Activated naive CD8-positive, alpha-beta T cell treated with anti-CD3 and anti-CD28 coated beads, Interleukin-2, amount 50 U/mL, for 16 hours (primary cell): Measurements from ENCODE around the gene ITGAL.

Source experiments
- DNase-seq: peaks from one replicate; pipeline ENCODE4 v3.0.0-alpha.2; 2020; ENCODE audit warnings: low read depth, low spot score

ITGAL gene

DNA sequence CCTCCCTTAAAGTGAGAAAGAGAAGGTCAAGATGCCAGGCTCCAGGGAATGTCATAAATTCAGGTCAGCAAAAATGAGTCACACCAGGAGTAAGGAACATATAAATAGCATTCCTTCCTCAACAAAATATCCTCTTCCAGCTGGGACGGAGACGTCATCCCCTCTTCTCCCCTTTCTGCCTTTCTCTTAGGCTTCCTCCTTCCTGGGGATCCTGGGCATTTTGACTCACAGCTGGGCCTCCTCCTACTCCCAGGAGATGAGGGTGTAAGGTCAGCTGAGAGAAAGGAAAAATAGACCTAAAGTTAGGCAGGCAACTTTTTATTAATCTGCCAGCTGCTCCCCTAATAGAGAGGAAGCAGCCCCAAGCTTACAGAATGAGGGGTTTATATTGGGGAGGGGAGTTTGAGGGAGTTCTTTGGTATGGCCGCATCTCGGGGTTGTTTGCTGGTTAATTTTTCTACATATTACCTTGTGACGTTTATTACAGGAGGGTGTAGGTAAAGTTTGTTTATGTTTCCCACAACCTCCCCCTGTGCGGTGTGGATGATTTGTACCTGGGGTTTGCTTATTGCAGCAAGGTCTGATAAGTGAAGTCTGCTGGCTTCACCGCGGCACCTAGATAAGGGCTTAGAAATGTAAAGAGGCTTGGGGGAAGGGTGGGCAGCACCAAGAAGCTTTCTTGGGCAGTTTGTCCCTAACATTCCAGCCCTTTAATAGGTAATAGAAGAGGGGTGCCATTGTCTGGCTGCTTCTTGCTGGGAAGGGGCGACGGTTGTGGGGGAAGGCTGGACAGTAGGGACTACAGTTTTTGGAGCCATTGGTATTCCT is 69.2 kb downstream of the ITGAL start:
- DNase-seq, result no peak

DNA sequence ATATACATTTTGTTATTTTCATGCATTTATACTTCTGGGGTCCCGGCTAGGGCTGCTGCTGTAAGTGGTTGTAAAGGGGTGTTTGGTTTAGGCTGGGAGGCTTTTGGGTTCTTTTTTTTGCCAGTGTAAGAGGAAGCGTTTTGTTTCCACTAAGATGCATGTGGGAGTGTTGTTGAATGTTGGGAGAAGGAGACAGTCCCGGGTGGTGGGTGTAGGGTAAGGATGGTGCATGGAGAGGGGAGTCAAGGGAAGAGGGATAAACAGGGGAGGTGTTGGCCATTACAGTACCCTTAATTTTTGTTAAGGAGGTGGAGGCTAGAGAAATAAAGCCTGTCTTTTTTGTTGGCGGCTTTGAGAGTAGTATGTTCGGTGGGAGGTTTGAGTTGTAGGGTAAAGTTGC is 70.5 kb downstream of the ITGAL start:
- DNase-seq, result no peak

DNA sequence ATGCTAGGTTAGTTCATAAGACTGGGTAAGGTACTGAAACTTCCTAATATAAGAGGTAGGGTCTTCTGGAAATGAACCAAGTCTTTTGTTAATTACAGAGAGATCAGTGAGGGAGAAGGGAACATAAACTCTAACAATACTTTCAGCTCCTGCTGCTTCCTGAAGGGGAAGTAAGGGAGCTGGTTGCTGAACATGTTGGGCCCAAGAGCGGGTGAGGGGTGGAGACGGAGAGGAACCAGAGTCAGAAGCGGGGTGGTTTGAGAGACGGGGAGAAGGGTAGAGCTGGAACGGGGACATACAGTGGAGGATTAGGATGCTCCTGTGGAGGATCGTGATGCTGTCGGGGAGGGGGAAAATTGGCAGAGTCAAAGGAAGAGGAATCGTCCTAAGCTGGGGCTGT is 73.6 kb downstream of the ITGAL start:
- no peak for DNase-seq

DNA sequence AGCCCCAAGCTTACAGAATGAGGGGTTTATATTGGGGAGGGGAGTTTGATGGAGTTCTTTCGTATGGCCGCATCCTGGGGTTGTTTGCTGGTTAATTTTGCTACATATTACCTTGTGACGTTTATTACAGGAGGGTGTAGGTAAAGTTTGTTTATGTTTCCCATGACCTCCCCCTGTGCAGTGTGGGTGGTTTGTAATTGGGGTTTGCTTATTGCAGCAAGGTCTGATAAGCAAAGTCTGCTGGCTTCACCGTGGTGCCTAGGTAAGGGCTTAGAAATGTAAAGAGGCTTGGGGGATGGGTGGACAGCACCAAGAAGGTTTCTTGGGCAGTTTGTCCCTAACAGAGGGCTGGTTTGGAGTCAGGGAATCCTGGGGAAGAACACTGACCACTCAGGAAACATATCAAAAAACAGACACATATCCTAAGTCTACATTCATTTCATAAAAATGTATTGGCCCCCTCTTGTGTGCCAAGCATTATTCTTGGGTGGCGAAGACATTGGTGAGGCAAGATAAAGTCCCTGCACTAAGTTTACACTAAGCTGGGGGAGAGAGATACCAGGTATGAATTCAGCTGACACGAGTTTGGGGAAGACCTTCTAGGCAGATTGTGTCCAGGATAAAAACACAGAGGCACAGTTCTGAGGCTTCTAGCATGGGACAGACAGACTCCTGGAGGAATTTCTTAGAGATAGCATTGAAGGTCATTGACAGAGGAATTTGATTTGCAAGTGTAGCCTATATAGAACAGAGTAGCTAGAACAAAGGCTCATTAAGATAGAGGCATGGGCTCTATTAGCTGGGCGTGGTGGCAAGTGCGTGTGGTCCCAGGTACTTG is 76.1 kb downstream of the ITGAL start:
- DNase-seq, result no peak

DNA sequence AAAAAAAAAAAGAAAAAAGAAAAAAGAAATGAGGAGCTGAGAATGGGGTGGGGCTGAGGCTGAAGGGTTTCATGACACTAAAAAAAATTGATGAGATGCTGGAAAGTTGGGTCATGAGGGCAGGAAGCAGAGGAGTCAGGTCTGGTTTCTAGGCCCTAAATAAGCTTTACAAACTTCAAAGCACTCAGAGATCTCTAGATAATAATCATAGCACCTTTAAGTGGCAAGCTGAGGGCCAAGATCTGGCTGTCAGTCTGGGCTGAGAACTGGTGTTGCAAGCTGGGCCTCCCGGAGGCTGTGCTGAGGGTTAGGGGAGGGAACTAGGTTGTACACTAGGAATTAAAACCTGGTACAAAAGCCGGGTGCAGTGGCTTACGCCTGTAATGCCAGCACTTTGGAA is 79.2 kb downstream of the ITGAL start:
- no peak for DNase-seq

DNA sequence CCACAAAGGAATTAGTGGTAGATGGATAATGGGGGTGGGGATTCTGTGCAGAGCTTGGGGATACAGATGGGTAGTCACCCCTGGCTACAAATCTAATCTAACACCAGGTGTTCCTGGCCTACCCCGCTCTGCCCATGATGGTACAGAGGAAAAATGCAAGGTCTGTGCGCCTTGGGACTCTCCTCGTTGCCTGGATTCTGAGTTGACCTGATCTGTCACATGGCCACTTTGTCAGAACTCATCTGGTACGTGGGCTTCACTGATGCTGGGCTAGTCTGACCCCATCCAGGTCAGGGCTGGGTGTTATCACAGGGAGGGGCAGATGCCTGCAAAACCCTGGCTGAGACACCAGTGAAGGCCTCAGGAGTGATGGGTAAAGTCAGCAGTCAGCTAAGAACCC is 80.4 kb downstream of the ITGAL start:
- no peak for DNase-seq

DNA sequence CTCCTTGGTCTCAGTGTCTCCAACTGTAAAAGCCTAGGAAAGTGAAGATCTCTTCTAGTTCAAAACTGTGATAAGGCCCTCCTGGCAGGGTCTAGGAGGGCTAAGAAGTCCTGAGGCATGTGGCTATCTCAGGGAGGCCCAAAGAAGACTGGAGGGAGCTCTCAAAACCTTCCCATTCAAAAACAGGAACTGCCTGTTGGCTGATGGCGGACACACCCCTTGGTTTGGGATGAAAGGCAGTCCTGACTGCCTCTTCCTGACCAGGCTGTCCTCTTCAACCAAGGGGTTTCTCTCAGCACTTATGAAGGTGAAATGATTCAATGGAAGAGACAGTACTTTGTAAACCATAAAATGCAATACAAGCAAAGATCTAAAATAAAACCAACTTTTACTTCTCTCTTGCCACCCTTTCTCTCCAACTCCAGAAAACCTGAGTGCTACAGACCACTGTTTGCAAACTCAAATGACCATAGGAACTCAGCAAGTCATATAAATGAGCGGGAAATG is 80.9 kb downstream of the ITGAL start:
- DNase-seq, result no peak

DNA sequence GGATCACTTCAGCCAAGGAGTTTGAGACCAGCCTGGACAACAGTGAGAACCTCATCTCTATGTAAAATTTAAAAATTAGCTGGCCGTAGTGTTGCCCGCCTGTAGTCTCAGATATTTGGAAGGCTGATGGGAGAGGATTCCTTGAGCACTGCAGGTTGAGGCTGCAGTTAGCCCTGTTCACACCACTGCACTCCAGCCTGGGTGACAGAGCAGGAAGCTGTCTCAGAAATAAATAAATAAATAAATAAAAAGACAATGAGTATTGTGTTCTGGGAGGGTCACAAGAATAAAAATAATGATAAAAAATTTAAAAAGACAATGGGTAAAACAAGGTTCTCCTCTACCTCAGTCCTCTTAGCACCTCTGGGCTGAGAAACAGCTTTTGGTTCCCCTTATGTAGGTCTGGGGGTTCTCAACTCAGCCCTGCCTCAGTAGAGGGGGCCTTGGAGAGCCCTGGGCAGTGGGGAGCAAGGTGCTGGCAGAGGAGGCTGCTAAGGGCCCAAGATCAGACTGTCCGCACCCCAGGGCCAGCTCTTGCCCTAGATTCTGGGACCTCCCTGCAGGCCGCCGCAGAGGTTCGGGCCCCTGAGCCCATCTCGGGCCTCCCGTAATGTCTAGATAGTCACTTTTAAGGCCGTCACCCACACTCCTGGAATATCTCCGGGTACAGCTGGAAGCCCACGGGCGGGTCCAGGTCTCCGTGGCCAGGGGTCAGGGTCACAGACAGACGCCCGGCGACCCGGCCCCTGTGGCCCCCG is 82.2 kb downstream of the ITGAL start:
- DNase-seq, result no peak

DNA sequence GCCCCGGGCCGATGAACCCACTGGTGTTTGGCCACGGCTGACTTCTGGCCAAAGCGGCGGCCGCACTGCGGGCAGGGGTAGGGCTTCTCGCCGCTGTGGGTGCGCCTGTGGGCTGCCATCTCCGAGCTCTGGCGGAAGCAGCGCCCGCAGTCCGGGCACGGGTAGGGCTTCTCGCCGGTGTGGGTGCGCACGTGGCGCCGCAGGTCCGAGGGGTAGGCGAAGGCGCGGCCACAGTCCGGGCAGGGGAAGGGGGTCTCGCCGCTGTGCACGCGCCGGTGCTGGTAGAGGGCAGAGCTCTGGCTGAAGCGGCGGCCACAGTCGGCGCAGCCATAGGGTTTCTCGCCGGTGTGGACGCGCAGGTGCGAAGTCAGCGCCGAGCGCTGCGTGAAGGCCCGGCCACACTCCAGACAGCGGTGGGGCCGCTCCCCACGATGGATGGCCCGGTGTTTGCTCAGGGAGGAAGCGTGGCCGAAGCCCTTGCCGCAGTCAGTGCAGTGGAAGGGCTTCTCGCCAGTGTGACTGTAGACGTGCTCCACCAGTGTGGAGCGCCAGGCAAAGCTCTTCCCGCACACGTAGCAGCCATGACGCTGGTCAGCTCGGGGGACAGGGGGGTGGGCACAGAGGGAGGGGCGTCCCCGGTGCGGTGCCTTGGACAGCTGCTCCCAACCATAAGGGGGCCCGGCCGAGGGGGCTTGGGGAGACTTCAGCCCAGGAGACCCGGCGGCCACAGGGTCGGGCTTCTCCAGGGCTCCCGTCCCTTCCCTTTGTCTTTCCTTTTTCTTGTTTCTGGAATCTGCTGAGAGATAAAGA is 83.0 kb downstream of the ITGAL start:
- no peak for DNase-seq

DNA sequence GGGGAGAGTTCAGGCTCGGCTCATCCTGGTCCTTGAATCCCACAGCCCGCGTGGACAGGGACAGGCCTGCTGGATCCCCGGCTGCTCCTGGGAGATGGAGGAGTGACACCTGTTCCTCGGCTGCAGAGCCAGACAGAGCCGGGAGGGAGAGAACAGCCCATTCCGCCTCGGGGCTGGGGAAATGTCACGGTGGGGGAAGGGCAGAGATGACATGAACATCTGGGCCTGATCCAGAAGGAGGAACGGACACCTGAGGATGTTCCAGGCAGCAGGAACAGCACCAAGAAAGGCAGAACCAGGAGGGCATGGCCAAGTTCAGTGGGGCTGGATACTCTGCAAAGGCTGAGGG is 83.6 kb downstream of the ITGAL start:
- no peak for DNase-seq

DNA sequence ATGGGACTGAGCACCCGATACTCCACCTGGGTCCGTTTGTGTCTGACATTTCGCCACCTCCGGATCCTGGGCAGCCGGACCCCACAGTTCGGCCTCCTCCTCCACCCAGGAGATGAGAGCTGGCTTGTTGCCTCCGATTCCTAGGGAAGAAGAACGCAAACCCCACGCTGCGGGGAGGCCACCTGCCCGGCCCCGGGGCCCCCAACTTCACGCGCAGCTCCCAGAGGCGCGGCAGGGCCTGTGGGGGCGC is 85.1 kb downstream of the ITGAL start:
- DNase-seq, result no peak

DNA sequence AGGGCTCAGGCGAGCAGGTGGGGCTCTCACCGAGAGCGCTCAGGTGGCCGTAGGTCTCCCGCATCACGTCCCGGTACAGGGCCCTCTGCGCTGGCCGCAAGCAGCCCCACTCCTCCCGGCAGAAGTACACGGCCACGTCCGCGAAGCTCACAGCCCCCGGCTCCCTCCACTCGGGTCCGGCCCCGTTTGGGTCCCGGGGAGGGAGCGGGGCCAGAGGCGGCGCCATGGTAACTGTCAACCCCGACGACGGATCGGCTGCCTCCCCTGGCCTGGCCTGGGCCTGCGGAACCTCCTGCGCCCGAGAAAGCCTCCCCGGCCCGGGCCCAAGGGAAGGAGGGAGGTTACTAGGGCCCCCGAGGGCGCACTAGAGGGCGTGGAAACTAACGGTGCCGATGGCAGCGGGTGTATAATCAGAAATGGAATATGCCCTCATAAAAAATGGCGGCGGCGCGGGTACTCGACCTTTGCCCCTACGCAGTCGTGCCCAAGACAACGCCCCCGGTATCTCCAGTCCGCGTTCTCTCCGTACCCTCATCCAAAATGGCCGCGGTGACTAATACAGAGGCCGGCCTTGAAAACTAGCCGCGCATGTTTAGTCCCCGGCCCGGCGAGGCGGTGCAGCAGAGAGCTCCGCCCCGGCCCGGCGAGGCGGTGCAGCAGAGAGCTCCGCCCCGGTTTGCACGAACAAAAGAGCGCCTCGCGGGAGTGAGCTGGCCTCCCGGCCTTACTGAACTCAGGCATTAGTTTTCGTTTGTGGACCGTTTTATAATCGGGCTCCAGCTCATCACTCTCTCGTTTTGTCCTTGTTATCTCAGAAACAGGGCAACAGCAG is 85.6 kb downstream of the ITGAL start, which contains the start of gene ZNF764:
ZNF764 (minus strand) TSS at position 418 of the 832 bp plus-strand sequence; CDS start at position 226, 192 bp downstream.
- peak; percentile 93 for DNase-seq

DNA sequence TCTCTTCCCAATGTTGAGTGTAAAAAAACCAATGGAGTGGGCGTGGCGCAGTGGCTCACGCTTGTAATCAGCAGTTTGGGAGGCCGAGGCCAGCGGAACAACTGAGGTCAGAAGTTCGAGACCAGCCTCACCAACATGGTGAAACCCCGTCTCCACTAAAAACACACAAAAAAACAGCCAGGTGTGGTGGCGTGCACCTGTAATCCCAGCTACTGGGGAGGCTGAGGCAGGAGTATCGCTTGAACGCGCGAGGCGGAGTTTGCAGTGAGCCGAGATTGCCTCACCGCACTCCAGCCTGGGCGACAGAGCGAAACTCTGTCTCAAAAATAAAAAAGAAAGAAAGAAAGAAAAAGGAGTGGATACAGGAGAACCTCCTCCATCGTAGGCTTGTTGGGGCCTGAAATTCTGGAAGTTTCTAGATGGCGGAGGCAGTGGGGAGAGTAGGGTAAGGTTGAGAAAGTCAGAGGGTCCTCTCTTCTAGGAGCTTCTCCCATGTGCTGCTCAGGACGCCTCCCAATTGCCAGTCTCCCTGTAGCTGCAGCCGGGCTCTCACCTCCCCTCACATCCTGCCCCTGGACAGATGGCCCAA is 86.3 kb downstream of the ITGAL start:
- no peak for DNase-seq

DNA sequence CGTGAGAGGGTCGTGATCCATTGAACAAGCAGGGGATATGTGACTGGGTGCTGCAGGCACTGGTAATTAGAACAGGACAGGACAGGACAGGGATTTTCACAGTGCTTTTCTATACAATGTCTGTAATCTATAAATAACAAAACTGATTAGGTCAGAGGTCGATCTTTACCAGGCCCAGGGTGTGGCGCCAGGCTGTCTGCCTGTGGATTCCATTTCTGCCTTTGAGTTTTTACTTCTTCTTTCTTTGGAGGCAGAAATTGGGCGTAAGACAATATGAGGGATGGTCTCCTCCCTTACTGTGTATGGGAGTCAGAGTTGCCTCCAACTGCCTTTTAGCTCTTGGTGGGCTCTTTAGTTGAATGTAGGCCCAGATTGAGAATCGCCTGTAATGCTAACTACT is 87.1 kb downstream of the ITGAL start:
- DNase-seq, result no peak

DNA sequence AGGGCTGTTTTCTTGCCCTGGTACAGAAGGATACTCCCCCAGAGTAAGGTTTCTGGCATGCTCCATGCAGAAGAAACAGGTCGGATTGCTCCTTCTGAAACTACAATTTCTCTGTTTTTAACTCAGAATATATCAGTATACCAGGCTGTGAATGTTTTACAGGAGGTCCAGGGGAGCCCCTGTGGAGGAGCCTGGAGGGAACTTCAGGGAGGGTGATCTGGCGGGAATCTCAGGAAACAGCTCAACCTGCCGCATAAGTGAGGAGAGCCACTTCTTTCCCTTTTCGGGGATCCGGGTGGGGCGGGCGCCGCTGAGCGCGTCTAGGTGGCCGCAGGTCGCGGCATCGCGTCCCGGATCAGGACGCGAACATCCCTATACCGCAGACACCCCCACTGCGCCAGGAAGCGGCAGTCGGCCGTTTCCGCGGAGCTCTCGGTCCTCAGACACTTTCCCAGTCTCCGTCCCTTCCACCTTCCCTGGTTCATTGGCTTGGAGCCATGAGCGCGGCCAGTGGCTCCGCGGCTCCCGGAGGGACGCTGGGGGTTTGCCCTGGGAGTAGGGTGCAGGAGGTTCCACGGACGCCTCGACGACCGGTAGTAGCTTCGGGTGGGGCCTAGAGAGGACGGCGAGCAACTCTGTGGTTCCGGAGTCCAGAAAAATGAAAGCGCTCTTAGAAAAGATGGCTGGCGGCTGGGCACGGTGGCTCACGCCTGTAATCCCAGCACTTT is 88.7 kb downstream of the ITGAL start:
- no peak for DNase-seq

DNA sequence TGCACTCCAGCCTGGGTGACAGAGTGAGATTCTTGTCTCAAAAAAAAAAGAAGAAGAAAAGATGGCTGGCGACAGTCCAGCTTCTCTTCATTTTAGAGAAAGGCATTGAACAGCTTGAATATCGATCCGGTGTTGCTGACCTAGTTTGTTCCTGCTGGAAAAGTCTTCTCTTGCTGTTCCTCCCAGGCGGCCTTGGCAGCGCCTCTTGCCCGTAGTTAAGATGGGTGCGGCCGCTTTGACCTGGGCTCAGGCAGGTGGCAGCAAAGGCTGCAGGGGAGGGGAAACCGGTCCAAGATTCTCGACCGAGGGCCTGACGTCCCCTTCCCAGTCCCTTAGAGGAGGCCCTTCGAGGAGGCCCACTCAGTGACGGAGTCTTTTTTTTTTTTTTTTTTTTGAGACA is 89.5 kb downstream of the ITGAL start:
- DNase-seq, result no peak

DNA sequence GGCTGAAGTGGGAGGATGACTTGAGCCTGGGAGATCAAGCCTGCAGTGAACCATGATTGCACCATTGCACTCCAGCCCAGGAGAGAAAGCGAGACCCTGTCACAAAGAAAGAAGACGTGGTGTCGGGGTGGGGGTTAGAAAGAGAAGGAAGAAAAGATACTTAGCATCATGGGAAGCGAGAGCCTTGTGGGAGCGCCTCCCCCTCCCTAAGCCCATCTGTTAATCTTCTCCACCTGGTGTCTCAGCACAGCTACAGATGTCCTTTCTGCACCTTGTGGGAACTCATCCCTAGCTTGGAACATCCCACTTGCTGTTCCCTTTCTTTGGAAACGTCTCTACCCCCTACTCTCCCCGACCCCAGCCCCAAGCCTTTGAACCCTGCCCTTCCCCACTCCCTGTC is 93.0 kb downstream of the ITGAL start:
- DNase-seq, result no peak

DNA sequence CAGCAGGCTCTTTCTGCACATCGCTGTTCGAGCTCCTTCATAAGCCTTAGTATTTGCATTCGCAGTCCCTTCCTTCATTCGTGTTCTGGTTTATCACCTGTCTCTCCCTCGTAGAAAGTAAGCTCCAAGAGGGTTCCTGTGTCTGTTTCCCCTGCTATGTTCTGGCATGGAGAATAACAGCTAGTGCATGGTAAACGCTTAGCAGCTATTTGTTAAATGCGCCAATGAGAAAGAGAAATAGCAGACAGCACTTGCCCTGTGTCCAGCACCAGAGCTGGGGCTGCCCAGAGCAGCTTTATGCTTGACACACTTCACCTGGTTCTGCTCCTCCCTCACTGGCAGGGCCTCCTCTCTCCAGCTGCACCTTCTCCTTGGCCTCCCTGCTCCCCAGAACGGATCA is 93.4 kb downstream of the ITGAL start:
- no peak for DNase-seq

DNA sequence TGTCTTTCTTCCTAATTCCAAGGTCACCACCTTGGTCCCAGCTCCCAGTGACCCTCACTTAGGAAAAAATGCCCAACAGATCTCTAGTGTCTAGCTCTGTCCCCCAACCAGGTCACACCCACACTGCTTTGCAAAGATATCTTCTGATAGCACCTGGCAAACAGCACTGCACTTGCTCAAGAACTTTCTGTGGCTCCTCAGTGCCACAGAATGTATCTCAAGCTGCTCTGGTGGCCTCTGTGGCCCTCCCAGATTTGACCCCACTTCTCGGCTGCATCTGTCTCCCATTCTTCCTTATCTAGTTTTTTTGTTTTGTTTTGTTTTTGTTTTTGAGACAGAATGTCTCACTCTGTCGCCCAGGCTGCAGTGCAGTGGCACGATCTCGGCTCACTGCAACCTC is 94.0 kb downstream of the ITGAL start:
- DNase-seq, result no peak
